HG03045 (cell line): Measurements from ENCODE around the gene SLC29A3.

Experiments
- ATAC-seq: cut with Tn5 transposase; IDR thresholded peaks from one replicate; pipeline ENCODE4 v1.9.1; 2021; ENCODE audit warnings: mild to moderate bottlenecking, moderate library complexity; ENCODE audit not compliant: unreplicated experiment

The SLC29A3 gene

DNA sequence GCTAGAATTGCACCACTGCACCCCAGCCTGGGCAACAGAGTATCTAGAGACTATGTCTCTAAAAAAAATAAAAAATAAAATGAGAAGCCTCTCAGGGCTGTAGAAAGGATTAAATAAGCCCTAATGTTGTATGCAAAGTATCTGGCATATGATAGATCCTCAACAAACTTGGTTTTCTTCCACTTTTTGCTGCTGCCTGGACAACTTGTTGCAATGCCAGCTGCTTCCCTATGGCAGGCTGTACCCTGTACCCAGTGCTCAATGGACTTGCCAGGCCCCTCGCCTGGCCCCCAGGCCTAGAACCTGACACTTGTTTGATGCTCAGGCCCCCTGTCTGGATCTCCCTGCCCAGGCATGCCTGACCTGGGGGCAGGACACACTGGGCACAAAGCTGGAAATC, 49.1 kb downstream of the SLC29A3 start:
- ATAC-seq = no peak

DNA sequence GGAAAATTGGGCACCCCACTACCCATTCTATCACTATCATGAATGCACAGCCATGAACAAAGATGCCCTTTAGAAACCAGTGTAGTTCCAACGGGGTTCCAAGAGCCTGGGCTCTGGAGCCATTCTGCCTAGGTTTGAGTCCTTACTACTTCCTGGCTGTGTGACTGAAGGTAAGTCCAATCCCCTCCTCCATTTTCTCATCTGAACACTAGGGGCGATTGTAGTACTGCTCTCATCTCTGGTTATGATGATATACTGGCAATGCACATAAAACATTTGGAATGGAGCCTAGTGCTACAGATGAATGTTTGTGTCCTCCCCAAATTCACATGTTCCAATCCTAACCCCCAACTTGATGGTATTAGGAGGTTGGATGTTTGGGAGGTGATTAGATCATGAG, 49.6 kb downstream of the SLC29A3 start:
- ATAC-seq = no peak

DNA sequence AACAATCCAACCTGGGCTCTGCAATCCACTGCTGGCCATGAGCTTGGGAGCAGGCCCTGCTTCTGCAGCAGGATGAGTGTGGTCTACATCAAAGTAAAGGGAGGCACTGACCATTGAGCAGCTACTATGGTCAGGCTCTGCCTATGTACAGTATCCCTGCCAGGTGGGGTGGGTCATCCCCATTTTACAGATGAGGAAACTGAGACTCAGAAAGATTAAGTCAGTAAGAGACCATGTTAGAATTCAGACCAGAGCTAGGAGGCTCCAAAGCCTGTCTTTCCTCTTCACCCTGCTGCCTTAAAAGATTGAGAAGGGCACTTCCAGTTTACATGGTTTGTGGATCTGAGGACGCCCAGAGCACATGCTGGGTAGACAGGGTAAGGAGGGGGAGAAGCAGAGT, 50.5 kb downstream of the SLC29A3 start:
- ATAC-seq = no peak

DNA sequence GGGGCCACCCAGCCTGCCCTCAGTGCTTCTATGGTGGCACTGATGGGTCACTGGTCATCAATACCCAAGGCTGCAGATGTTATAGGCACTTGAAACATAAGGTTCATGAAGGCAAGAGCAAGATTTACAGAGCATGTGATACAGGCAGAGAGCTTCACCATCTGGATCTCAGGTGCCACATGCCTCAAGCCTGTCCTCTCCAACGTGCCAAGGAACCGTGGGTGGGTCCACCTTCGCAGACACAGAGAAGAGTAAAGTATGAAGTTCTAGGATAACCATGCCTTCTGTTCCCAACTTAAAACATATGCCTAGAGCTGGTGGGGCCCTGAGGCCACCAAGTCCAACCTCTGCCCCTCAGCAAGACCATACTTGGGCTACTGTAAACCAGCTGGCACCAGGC, 51.0 kb downstream of the SLC29A3 start:
- ATAC-seq = no peak

DNA sequence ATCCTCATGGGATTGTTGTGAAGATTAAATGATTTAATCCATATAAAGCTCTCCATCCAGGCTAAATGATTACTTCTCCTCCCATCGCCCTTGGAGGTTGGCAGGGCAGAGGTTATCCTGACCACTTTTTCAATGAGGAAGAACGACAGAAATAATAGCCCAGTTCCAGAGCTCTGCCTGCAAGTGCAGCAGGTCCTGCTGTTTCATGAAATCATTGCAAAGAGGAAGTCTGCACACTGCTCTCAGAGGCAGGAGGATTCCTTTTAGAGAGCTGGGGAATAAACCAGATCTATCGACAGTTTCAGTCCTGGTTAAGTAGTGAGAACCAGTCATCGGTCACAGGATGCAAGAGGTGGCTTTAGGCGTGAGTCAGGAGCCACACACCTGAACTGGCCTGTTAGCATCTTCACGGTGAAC, 52.7 kb downstream of the SLC29A3 start:
- no peak for ATAC-seq

DNA sequence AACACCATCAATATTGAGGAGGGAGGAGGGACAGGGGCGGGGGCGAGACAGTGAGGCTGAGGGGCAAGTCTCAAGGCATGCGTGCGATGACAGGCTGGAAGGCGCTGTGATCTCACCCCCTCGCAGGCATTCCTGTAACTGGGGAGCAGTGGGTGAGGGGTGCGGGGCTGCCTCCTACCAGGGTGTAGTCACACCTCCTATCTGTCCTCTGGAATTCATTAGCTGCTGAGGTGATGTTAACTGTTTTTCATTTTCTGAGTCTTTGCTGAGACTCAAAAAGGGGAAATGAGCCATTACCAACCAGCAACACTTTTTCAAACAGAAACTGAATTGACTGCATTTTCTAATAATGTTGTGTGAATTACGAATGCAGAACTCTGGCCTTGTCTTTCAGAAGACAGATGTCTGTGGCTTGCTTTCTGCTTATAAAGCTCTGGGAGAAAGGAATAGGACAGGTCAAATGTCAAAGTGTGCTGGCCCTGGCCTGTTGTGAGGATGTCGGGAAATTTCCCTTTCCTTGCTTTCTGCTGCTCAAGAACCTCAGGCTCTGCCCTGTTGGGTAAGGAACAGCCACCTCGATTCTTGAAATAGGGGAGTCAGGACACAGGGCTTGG, 53.9 kb downstream of the SLC29A3 start:
- no peak for ATAC-seq

DNA sequence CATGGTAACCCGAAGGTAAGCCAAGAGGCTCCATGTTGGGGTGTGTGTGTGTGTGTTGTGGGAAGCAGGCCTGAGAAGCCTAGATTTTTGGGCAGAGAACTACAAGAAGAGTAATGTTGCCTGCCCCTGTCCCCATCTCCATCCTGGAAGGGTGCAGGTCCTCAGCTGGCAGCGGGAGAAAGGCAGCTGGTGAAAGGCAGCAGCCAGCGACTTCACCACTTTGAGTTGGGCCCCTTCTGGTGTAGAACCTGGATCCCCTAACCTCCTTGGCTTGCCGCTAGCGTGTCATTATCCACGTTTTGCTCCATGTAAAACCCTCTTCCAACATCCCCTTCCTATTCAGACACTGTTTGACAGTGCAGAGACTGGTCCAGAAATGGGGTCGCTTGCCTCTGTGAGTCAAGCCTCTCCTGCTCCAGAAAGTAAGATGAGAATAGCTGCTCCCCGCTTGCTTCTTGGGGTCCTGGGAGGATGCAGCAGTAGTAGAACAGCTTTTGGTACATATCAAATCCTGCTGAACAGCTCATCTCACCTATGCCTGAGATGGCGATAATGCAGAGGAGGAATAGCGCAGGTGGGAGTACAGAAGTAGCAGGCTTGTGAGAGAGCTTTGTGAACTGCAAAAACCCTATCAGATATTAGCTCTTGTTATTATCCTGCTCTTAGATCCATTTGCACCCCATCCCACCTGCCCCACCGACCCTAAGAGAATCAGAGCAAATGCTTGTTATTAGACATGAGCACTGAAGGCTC, 55.6 kb downstream of the SLC29A3 start:
- no peak for ATAC-seq

DNA sequence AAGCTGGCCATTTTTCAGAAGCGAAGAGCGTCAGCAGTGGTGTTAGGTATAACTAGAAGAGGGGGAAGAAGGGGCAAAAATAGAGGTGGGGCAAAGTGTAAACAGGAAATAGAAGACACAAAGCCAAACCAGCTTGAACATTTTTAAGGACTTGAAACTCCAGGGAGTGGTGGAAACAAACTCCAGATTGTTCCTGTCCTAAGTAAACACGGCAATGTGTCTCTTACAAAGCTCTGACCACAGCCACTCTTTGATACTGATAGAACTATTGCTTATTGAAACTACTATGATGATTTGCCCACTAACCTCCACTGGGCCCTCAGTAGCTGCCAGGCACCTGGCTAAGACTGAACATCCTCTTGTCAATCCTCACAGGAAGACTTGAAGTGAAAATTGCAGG, 56.9 kb downstream of the SLC29A3 start:
- no peak for ATAC-seq

DNA sequence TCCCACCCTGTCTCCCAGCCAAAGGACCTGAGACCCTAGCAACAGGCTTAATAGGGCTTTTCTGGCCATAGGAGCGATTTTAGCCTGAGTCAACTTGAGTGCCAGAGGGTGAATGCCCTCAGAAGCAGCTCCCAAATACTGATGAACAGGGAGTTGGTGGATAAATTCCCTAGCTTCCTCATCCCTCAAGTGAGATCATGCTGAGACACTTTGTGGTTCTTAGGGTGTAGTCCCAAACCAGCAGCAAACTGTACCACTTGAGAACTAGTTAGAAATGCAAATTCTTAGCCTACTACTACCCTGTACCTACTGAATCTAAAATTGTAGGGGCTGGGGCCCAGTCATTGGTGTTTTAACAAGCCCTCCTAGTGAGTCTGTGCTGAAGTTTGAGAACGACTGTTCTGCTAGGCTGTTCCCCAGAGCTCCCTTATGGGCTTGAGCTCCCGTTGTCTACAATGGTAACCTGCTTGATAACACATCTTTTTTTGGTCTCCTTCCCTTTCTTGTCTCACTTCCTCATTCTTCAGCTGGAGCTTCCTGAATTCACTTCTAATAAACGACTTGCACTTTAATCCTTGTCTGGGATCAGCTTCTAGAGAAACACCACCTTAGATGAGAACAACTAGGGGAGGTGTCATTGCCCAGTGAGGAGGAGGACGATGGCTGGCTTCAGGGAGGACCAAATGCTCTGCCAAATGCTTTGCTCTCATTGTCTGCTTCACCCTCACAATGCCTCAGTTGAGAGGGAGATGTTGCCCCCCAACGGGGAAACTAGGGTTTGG, 59.5 kb downstream of the SLC29A3 start:
- ATAC-seq = no peak

DNA sequence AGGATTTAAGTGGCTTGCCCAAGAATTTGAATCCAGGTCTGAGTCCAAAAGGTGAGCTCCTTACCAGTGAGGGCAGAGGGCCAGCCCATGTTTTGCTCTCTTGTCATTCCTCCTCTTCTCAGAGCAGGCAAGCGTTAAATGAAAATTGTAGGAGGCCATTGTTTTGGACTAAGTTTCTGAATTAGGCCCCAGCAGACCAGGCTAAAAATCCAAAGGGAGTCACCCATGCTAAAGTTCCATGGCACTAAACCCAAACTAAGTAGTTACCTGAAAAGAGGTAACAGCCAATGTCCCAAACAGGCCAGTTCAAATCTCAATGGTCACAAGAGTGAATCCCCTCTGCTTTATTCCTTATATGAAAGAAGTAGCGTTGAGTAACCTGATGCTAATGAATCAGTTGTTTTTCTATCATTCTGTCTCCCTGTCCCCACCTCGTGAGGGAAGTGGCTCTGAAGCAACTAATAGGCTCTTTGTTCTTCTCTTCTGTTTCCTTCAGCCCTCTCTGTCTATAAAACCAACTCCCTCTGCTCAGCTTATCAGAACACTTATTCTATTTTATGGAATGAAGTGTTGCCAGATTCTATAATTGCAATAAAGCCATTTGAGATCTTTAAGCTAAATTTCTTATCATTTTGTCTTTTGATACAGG, 60.2 kb downstream of the SLC29A3 start:
- no peak for ATAC-seq

DNA sequence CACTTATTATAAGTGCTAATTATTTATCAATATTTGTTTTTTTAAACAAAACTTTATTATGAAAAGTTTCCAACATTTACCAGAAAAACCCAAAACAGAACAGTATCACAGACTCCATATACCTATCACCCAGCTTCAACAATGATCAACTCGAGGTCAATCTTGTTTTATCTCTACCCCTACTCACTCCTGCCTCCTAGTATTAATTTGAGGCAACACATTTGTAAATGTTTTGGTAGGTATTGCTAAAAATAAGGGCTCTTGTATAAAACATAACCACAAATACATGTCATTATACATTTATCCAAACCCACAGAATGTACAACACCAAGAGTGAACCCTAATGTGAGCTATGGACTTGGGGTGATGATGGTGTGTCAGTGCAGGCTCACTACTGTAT, 61.8 kb downstream of the SLC29A3 start:
- no peak for ATAC-seq

DNA sequence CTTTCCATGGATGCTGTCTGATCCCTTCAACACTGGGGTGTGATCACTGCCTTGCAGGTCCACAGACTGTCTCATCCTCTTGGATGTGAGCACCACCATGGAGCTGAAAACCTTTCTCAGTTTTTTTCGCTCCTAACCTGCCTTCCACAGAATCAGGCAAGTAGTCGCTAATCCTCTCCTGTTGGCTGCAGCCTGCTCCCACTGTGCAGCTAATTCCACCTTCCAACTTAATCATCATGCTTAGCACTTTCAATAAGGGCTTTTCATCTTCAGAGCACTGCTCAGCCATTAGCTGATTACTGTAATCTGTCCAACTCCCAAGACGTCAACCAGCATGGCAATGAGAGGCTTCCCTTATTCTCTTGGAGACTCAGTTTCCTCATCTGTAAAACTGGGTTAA, 62.6 kb downstream of the SLC29A3 start:
- ATAC-seq = no peak

DNA sequence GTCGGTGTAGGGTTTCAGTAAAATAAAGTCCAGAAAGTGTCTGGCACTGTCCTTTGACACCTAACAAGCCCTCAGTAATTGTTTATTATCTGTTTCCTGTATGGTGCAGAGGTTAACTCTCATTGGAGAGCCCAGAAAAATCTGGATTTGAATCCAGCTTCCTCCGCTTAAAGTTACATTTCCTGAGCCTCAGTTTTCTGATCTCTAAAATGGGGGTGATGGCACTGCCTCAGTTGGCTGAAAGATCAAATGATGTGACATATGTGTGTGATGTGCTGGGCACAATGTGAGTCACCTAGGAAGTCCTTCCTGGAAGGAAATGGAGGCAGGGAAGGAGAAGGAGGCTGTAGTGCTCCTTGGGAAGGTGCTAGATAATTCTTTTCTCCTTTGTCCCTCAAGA, 63.0 kb downstream of the SLC29A3 start:
- no peak for ATAC-seq

DNA sequence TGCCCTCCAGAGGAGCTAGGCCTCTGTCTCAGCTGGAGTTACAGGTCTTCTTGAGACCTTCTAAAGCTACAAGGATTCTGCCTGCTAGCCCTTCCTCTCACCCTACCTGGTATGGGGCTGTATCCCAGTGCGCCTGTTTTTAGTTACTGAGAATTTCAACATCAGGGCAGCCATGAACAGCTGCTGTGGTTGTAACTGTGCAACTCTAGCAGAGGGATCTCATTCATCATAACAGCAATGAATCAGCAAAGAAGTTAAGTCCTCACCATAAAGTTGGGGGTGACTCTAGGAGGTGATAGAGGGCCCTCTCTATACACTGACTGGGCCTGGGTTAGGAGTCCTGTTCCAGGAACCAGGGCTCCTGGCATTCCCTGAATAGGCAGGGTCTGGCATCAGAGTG, 63.7 kb downstream of the SLC29A3 start:
- ATAC-seq = no peak

DNA sequence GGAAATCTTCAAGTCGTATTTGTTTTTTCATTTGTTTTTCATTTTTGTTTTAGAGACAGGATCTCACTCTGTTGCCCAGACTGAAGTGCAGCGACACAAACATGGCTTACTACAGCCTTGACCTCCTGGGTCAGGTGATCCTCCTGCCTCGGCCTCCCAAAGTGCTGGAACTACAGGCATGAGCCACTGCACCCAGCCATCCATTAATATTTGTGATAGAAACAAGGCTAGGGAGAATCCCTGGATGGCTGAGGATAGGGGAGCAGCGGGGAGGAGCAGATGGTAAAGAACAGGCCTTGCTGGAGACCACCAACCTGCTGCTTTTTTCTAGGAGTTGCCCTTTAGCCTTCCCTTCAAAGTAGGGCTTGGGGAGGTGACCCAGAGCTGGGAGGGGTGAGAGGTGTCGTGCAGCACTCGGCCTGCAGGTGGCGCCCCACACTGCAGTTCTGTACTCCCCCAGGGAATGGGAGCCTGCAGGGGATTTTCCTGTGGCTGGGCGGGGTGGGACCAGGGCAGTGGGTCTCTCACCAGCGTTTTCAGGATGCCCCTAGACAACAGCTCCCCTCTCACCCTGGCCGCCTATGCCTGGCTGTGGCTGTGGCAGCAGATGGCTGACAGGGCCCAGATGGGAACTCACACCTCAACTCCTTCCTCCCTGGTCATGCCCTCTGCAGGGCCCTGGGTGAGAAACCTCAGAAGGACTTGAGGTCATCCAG, 65.1 kb downstream of the SLC29A3 start:
- ATAC-seq = no peak

DNA sequence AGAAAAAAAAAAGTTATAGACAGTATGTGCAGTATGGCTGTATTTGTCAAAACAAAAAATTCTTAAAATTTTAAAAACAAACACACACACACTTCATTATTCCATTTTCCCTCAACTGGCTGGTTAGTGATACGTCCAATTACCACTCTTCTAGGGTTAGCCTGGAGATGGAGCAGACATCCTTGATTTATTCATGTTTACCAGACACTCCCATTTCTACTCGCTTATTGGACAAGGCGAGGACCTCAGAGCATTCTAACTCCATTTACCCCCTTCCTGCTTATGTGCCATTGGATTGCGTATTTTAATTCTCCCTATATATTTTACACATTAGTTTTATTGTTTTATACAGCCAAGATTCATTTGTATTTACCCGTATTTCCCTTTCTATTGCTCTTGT, 69.1 kb downstream of the SLC29A3 start:
- ATAC-seq = no peak

DNA sequence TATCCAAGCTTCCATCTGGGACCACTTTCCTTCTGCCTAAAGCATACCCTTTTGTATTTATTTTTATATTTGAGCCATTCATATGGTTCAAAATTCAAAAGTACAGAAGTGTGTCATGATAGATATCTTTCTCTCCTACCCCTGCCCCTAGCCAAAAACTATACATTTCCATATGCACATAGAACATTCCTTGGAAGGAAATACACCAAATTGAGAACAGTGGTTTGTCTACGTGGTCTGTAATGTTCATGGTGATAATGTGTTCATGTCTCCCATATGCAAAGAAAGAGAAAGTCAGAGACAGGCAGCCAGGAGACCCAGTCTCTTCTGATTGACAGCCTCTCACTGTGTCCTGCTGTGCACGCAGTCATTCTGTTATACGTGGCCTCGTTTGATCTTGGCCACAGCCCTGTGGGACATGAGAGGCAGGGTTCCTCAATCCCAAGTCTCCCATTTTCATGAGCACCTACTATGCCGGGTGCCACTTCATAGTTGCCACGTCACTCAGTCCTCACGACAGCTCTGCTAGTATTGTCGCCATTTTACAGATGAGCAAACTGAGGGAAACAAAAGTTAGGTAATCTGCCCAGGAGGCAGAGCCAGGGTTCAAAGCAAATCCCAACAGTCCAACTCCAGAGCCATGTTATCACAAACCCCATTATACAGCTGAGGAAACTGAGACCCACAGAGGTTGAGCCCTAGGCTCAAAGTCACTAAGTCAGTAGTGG, 69.7 kb downstream of the SLC29A3 start:
- no peak for ATAC-seq

DNA sequence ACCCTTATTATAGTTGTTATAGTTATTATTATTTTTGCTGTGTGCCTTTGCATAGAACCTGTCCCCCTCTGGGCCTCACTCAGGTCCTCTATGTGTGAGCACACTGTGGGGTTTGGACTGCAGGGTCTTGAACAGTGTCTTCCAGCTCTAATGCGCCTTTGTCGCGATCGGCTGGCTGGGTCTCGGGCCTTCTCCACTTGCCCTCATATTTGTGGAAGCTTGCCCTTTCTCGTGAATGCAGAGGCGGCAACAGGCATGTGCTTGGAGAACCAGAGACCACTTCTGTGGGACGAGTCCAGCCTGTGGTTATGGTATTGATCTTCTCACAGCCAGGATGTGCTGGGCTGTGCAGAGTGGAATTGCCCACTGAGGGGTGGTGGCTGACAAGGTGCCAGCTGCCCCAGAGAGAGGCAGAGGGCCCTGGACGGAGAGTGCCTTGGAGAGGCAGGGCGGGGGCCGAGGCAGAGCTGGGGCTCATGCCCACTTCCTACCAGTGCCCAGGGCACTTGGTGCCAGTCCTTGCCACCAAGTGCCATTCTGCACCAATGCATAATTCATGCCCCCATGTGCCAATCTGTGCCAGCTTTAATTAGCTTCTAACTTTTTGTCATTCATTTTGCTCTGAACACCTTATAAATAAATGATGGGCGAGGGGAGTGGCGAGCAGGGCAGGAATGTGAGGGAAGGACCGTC, 70.9 kb downstream of the SLC29A3 start:
- no peak for ATAC-seq

DNA sequence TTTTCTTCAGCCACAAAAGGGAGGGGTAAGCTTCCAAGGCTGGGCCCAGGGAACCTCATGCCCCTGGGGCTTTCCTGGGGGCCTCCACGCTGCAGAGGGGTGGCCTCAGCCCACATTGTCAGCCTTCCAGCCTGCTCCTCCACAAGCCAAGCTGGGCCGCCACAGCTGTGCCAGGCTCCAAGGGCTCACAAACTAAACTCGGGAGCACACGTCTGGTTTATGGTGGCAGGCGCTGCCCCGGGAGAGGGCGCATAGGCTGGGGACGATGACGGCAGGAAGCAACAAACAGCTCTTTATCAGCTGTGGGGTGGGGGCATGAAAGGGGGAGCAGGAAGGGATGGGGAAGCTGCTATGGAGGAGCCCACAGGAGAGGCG, 71.4 kb downstream of the SLC29A3 start:
- no peak for ATAC-seq
